Pericardium fibroblast (primary cell): ENCODE measurements around the gene BOLA2. TPM values are rescaled to one million over a fixed set of nuclear protein-coding genes. Genes with fewer than 3 reads are reported as not detected.

Experiments used
- total RNA-seq: library from RNA; depleted of rRNA; stranded (reverse); fragments of >200 nt; gene quantifications from 2 replicates; pipeline ENCODE4 v1.2.3, GENCODE V29; 2015

Gene BOLA2
- total RNA-seq = 2.6 and 6.3 TPM in 2 replicates

GRCh38 chr16:29454269-29454668, at the start of gene BOLA2, which contains the start of gene SLX1B:
BOLA2 (minus strand) TSS chr16:29454351; CDS start chr16:29454253, 98 bp downstream.
SLX1B (plus strand) TSS chr16:29454533.

GRCh38 chr16:29459706-29460646, 5.8 kb upstream of the BOLA2 start, which contains the start of gene SULT1A4:
SULT1A4 (plus strand) TSS chr16:29459913; CDS start chr16:29461386, 1,473 bp downstream.

Other genes with a start within 250 kb of the BOLA2 start
- gene NPIPB11, start 47.6 kb downstream of the BOLA2 start, total RNA-seq = 0.12 TPM in 1 of 2 replicates, not detected in the other
- 17.8 and 22.9 TPM in 2 replicates for gene SLX1B, start 182 bp upstream of the BOLA2 start, total RNA-seq
- 4.2 and 6.2 TPM in 2 replicates for gene SULT1A4, start 5.6 kb upstream of the BOLA2 start, total RNA-seq
- gene NPIPB12, start 52.1 kb upstream of the BOLA2 start, total RNA-seq = 3.3 and 7.9 TPM in 2 replicates
- not detected in 2 replicates for gene SPN, start 208.9 kb upstream of the BOLA2 start, total RNA-seq
- gene QPRT, start 224.8 kb upstream of the BOLA2 start, total RNA-seq = 76.7 and 105 TPM in 2 replicates